CD4-positive, alpha-beta T cell treated with Interleukin-17A for 1 hour (primary cell): Measurements from ENCODE around the gene POLR3A.
"Not testable (repeated sequence)": the region's sequence is repeated elsewhere in the genome, so short reads cannot be mapped to it uniquely, and the experiment has no call there.

ENCODE experiments used
- DNase-seq: peaks from one replicate; pipeline ENCODE4 v3.0.0-alpha.2; 2020

The POLR3A gene

DNA sequence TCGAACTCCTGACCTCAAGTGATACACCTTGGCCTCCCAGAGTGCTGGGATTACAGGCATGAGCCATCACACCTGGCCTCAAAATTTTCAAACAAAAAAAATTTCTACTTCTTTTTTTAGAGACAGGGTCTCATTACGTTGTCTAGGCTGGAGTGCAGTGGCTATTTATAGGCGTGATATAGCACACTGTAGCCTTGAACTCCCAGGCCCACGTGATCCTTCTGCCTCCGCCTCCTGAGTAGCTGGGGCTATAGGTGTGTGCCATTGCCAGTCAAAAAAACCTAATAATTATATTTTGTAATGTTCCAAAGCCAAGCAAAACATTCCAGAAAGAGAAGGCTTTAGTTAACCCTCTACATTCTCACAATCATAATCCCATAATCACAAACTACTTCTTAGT lies 13.8 kb downstream of the POLR3A start:
- no peak for DNase-seq

DNA sequence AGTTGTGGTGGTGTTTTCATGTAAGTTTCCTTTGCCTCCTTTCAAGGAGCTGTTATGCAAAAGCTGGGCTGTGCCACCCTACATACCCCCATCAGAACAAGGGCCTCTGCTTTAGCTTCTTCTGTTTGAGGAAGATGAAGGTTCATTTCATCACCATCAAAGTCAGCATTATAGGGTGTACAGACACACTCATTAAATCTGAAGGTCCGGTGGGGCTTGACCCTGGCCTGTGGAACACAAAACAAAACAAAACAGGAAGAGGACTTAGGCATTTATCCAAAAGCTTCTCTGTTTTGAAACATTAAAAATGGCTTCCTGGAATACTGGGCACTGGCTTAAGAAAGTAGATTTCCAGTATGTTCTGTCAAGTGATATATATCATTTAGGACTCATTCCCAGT lies 15.8 kb downstream of the POLR3A start:
- DNase-seq = no peak

DNA sequence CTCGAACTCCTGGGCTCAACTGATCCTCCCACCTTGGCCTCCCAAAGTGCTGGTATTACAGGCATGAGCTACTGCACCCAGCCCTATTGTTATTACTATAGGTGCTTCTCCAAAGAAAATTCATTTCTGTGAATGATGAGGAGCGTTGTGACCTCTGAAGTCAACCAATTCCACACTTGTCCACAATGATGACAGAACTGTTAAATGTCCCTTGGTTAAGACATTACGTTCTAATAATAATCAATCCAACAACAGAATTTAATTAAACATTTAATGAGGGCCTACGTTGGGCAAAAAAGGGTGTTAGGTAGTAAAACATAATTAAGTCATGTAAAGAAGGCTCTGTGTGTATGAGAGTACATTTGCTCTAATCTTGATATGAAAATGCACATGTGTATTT lies 18.2 kb downstream of the POLR3A start:
- DNase-seq = no peak

DNA sequence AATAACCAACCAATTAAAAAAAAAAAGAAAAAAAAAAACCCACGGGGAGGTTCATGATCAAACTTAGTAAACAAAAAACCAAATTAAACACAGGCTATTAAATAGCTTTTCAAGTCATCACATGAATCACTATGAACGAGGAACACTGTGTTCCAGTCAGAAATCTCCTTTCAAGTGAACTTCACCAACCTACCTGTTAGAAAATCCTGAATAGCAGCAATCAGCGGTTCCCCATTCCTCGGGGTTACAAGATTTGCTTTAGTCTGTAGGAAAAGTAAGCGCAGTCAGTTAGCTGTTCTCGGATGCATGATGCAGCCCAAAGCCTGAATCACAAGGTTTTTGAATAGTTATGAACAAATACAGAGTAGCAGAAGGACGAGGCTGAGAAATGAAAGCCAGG lies 19.0 kb downstream of the POLR3A start:
- no peak for DNase-seq

DNA sequence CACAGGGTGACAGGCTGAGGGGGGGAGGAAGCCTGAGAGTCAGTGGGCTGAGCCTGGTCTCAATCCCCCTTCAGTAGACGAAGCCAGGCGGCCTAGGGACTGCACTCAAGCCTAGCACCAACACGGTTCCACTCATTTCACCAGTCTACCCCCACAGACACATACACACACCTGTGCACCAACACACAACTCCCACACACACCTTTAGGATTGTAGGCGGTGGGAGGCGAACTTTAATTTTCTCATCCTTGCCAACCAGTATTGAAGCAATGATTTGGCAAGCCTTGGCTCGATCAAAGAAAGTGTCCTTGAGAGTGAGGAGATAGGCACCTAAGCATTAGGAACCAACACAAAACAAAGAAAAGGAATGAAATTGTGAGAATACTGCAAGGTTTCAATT lies 19.7 kb downstream of the POLR3A start:
- DNase-seq = no peak

DNA sequence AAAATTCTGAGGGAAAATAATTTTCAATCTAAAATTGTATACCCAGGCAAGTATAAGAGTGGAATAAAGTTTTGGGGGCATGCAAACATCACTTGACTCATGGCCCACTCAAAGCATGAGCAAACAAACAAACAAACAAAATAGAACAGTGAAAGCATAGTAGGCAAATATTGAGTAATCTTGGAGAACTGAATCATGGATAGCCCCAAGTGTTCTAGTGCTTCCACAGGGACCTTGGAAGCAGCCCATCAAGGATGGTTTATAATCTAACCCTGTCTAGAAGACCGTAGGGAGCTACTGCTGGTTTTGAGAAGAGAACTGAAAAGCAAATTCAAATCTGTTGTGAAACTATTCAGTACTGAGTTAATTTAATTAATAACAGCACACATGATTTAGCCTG lies 22.1 kb downstream of the POLR3A start:
- no peak for DNase-seq

DNA sequence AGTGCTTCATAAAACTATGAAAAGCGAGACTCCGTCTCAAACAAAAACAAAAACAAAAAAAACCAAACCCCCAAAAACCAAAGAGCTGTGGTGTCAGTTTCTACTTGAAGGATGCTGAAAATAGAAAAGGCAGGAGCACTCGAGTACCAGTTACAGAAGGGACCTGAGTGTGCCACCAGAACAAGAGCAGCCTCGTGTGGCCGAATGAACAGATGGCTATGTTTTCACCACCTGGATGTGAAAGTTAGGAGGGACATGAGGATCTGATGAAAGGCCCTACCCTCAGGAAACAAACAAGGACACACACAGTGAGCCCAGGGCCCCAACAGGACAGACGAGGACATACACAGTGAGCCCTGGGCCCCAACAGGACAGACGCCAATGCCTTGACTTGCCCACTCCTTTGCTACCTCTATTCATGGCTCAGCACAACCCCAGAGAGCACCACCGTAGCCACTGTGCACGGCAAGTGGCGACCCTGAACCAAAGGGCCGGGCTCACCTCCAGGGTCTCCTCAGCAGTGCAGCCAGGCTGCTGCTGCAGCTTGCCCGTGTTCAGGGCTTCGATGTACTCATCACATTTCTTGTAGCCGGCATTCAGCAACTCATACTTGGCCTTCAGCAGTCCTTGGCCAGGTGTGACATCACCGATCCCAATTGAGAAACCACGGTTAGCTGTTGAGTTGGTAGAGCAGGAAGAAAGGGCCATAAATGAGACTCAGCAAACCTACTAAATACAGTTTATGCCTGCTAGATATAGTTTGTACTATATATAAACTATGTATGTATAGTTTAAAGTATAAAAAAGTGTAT lies 24.9 kb downstream of the POLR3A start:
- no peak for DNase-seq

DNA sequence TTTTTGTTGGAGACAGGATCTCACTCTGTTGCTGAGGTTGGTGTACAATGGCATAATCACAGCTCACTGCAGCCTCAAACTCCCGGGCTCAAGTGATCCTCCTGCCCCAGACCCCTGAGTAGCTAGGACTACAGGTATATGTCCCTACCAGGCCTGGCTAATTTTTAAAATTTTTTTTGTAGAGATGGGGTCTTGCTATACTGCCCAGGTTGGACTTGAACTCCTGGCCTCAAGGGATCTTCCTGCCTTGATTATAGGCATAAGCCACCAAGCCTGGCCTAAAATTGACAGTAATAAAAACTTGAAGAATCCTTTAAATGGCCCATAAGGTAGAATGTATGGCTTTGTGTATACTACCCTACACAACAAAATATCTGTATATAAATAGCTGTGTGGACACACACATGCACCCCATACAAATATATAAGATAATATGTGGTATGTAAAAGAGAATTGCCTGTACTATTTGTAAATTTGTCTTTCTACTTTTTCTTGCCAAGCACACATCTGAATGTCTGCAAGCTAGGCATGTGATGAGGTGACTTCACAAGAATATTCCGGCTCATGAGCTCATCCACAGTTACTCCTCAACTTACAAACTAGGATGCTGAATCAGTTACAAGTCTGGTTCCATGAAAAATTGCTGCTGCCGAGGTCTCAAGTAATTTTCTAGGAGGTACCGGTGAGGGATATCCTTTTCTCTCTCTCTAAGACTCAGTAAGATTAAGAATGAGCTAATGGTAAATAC lies 26.6 kb downstream of the POLR3A start:
- DNase-seq = no peak

DNA sequence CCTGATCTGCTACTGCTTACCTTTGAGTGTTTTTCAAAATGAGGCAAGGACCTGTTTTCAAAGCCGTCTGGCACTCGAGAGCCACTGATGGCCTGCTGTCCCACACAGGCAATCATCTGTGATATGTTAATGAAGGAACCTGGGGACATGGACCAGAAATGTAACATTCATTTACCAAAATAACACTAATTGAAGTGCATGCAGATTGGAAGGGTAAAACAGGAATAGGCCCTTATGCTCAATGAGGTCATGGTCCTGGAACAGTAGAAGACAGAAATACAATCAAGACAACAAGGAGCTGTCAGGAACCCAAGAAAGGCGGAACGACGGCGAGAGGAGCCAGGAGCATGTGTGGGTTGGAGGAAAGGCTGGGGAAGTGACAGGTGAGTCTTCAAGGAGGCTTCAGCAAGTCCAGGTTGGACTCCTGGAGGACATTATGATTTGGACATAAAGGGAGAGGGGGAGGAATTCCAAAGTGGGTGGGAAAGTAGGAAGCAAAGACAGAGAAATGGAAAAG lies 28.3 kb downstream of the POLR3A start:
- no peak for DNase-seq

DNA sequence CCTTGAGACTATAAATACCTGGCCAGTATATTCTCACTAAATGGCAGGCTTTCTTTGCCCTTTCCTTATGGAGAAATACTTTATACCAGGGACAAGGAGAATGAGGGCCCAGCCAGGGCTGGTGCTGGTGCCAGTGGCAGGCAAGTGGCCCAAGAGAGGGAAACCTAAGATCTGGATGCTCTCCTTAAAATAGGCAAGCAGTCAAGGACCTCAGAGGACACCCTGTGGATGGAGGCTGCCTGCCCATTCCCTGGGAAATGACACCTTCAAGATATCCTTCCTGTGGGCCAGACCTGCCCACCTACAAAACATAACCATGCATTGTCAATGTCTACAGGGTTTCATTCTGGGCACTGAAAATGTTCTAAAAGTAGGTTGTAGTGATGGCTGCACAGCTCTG lies 29.1 kb downstream of the POLR3A start:
- DNase-seq = no peak

DNA sequence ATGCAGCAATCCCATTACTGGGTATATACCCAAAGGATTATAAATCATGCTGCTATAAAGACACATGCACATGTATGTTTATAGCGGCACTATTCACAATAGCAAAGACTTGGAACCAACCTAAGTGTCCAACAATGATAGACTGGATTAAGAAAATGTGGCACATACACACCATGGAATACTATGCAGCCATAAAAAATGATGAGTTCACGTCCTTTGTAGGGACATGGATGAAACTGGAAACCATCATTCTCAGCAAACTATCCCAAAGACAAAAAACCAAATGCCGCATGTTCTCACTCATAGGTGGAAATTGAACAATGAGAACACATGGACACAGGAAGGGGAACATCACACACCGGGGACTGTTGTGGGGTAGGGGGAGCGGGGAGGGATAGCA lies 30.5 kb downstream of the POLR3A start:
- not testable (repeated sequence) for DNase-seq

DNA sequence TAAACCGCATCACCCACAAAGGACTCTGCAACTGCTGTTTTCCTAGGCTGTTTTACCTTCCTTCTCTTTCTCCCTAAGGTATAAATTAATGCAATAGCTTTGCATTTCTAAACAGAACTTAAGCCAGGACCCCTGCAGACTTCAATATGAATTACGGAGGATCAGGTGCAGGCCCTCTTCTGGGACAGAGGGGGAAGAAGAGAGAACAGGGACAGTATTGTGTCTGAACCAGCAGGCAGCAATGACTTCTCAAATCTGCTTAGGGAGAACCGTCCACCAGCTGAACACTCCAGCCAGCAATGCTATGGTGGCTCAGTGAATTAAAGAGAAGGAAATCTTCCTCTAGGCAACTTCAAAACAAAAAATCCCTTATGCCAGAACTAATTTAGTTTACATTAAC lies 35.7 kb downstream of the POLR3A start:
- no peak for DNase-seq

DNA sequence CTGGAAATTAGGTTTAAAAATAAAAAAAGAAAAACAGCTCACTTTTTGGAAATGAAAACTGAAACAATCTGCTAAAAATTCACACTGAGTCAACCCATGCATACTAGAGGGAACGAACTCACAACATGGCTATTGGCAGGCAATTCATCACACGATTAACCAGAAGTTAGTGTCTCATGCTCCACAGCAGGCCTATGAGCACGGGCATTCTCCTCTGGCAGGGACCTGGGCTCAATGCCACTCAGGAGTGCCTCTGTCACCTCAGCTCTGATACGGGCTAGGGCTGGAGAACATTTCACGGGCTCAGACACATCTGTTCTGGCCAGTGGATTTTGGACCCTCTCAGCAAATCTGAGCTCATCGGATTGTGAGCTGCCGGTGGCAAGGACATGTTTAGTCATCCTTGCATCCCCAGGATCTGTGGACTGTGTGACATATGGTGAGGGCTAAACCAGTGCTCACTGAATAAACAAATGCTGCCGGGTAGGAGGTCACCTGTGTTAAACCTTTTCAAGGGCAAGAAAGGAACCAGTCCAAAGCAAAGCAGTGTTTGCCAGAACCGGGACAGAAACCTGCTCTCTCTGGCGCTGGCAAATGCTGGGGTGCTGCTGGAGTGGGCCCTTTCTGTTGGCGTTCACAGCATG lies 40.1 kb downstream of the POLR3A start:
- no peak for DNase-seq

DNA sequence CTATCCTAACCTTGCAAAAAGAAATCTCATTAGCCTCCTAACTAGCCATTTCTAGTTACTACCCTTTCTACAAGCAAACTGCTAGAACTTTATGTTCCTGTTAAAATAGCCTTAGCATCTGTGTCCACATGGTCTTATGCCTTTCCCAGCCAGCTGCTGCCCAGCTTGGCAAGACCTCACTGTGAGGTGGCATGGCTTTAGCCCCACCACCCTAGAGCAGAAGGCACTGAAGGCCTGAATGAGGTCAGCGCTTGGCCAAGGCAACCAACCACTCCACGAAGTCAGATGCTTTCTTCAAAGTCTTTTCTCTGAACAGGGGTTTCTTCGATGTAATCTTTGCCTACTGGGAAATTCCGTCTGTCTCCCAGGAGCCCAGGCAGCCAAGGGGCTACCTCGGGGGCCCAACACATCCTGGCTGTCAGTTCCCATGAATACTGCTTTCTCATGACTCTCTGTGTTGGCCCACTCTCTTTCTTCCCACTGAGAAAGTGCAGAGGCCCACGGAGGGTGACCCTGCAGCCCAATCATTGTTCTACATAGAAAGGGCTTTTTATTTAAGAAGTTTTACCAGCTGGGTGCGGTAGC lies 41.6 kb downstream of the POLR3A start:
- no peak for DNase-seq

DNA sequence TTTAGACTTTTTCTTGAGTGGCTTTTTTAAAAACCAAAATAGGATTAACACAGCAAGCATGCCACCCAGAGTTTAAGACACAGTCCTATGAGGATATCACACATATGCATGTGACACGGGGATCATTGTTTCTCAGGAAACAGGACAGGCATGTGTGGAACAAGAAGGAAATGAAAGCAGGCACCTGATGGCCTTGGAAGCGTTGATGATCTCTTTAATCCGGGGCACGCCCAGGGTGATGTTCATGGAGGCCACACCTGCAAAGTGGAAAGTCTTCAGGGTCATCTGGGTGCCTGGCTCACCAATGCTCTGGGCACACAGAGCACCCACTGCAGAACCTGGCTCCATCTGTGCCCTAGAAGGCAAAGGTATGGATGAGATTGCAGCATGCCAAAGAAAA lies 44.3 kb downstream of the POLR3A start:
- no peak for DNase-seq

DNA sequence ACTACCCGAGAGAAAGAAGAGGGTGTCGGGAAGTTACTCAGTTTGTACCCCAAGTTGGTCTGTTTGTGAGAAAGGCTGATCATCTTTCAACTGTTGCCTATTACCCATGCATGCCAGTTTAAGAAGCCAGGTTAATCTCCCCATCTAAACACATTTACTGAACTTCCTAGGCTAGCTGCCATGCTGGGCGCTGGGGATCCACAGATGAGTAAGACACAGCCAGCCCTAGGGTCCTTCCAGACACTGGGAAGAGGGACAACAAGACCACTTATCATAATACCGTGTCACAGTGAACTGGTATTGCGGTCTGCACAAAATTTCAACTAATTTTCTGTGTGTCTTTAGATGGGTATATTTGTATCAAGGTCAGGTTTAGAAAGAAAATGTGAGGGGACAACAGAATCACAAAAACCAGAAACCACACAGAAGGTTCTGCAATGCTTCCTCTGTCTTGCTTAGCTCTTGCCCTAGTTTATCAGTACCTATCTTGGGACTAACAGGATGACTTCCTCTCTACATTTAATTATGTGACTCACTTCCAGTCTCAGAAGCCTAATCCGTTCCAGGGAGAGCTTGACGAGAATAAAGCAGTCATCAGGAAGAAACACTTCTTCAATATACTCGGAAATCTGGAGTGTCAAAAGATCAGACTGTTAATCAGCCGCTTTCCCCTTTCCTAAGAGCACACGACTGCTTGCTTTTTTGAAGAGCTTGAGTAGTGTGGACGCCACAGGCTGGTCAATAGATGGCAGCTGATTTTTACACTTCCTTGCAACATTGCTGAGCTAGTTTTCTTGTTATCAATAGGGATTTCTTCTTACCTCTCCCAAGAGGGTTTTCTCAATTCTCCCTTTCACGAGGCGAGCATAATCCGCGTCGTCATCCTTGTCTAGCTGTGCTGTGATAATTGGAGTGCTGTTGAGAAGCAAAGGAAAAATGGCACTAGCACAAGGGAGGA lies 45.7 kb downstream of the POLR3A start:
- DNase-seq = no peak

DNA sequence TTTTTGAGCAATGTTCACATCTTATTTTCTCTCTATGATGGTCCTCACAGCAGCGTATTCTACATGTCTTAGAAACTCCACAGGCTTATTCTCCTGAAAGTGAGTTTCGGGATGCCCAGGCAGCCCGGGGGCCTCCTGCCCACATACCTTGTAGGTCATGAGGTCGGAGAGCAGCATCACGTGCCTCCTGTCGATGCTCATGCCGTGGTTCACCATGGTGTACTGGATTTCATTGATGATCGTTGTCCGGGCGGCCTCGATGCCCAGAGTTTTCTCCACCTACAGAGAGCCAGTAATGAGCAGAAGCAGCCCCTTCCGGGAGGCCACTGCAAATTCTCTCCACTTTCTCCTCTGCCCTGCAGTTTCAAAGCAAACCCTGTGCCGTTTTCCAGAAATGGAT lies 48.0 kb downstream of the POLR3A start:
- DNase-seq = no peak

DNA sequence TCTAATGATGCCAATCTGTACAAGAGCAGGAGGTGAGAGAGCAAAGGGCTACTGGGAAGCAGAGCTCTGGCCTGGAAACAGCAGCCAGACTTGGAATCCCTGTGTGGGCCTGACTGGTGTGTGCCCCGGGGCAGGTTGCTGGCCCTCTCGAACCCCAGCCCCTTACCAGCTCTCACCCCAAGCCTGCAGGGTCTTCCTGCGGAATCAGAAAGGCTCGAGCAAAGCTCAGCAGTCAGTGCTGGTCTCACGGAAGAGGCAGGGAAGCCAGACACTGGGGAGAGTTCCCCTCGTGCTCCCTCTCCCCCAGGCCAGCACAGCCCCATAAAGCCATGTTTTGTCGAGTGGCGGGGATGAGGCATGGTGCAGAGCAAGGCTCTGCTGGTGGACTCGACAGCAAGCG lies 50.1 kb downstream of the POLR3A start:
- no peak for DNase-seq

DNA sequence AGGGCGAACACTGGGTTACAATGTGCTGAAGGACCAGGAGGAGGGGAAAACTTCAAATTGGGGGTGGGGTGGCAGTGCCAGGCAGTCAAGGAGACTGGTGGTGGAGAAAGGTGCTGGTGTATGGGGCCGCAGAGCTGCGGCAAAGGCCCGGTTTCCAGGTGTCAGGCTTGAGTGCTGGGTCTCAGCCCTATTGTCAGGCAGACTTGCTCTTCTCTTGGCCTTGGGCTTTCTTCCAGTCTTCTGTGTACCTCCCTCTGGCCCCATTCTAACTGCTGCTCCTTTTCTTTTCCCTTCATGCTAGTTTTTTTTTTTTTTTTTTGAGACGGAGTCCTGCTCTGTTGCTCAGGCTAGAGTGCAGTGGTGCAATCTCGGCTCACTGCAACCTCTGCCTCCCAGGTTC lies 51.0 kb downstream of the POLR3A start:
- no peak for DNase-seq

DNA sequence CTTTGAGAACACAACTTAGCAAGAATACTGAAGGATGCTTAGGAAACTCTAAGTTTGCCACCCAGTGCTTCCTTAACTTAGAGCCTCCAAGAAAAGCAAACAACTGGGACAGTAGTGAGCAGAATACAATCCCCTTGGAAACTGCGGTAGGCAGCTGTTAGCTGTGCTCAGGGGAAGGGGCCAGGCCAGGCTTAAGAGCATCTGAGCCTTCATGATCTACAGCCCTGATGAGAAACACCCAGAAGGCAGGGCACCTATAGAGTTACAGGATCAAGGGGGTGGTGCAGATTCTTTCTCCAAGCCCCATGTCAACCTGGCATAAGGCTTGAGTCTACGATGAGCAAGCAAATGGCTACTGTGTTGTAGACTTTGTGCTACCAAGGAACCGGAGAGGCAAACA lies 51.4 kb downstream of the POLR3A start:
- DNase-seq = no peak

DNA sequence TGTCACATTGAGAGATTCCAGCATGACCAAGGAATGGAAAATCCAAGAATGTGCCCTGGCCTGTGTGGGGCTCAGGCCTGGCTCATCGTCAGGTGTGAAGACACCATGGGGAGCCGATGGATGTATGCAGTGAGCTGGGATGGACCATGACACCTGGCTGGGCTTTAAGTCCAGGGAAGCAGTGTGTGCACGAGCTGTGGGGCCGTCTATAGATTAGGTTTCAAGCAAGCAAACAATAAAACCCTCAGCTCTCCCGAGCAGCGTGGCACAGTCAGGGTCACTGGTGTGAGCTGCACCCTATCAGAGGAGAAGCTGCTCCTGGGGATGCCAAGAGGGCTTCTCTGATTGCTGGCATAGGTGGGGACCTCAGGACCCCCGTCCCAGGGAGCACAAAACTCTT lies 52.3 kb downstream of the POLR3A start:
- no peak for DNase-seq

DNA sequence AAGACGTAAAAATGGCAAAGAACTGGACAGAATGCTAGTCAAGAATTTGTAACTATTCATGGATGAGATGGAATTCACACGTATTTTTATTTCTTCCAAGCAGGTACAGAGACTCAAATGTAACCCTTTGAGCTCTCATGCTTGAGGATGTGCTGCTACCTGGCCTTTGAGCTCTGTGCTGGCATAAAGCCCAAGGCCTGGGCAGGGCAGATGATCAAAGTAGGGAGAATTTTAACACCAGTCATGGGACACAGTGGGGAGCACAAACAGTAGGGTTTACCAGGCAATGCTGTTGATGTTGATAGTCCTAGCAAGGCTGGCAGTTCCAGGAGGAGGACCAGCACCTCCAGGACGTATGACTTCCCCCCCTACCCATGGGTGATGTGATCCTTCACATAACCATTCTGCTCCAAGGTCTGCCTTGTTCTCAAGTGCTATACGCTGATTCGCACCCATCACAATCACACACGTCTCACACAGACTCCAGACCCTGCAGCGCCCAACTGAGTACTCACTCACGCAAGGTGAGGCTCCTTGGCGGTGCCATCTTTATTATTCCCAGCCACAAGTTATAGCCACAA lies 54.1 kb downstream of the POLR3A start:
- no peak for DNase-seq
